Osteocyte (in vitro differentiated cells): ENCODE data around the gene ETV6. TPM values are rescaled to one million over a fixed set of nuclear protein-coding genes. Genes with fewer than 3 reads are reported as not detected.
"Not testable (repeated sequence)": the region's sequence is repeated elsewhere in the genome, so short reads cannot be mapped to it uniquely, and the experiment has no call there.

Experiments used
- DNase-seq: peaks from one replicate; pipeline ENCODE4 v3.0.0; 2021; ENCODE audit warnings: mixed read lengths; ENCODE audit not compliant: unreplicated experiment; ENCODE audit errors: extremely low spot score
- H3K27ac Mint-ChIP-seq: one replicate; pipeline ENCODE4 v1.8.0; 2021; ENCODE audit warnings: mild to moderate bottlenecking, mixed read lengths; ENCODE audit not compliant: unreplicated experiment
- H3K27me3 Mint-ChIP-seq: one replicate; pipeline ENCODE4 v1.8.0; 2021; ENCODE audit warnings: mixed read lengths; ENCODE audit not compliant: unreplicated experiment
- H3K36me3 Mint-ChIP-seq: one replicate; pipeline ENCODE4 v1.8.0; 2021; ENCODE audit warnings: mixed read lengths; ENCODE audit not compliant: unreplicated experiment
- H3K4me1 Mint-ChIP-seq: one replicate; pipeline ENCODE4 v1.8.0; 2021; ENCODE audit warnings: mixed read lengths; ENCODE audit not compliant: unreplicated experiment
- H3K4me3 Mint-ChIP-seq: one replicate; pipeline ENCODE4 v1.8.0; 2021; ENCODE audit warnings: mild to moderate bottlenecking, moderate library complexity, mixed read lengths; ENCODE audit not compliant: unreplicated experiment
- H3K9me3 Mint-ChIP-seq: one replicate; pipeline ENCODE4 v1.8.0; 2021; ENCODE audit warnings: mixed read lengths; ENCODE audit not compliant: unreplicated experiment
- CTCF ChIP-seq: fragments of 200-600 bp; sonication (generic); IDR thresholded peaks from 2 replicates; pipeline ENCODE4 v1.5.0; 2021; ENCODE audit warnings: antibody characterized with exemption, mild to moderate bottlenecking, moderate library complexity
- total RNA-seq: library from RNA; stranded (reverse); gene quantifications from 2 replicates; pipeline ENCODE4 v1.2.1, GENCODE V29; 2021

The ETV6 gene
- total RNA-seq, 1 donor from 2014 or later: 24.4 TPM

DNA sequence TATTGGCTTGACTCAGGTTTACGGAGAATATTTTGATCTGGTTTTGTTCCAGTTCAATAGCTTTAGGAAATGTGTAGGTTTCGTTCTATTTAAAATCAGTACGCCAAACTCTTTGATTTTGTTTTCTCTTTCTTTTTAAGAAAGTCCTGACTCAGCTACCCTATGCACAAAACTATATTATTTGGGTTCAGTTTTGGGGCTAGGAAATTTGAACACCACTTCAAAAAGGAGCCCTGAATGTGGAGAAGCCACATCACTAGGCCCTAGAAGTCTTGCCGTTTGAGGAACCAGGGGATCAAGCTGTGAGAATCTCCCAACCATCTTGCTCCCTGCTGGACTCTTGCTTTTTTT, 253.0 kb downstream of the ETV6 start:
- H3K4me3 Mint-ChIP-seq: no peak overlapping the region
- H3K4me1 Mint-ChIP-seq: peaks cover 6% of the 10 kb centered on the region
- H3K9me3 Mint-ChIP-seq: peaks cover under 1% of the 10 kb centered on the region
- no peak for TF ChIP-seq CTCF
- no peaks in the 10 kb centered on the region for H3K36me3 Mint-ChIP-seq
- H3K27ac Mint-ChIP-seq: no peak overlapping the region
- DNase-seq: no peak
- no peaks in the 10 kb centered on the region for H3K27me3 Mint-ChIP-seq

DNA sequence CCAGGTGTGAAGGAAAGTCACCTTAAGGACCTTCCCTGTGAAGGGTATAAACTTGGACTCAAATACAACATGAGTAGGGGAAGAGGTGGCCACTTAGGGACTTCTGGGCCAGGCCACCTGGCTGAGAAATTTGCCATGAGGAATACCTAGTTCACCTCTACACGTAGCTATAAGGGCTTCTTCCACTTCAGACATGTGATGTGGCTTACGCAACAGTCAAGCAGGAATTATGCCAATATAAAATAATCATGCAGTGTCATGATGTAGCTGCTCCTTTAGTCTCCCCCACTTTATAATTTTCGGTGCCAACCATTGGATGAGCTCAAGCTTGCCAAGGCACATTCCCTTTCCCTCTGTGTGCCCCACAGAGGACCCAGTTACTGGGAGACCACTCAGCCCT, 254.7 kb downstream of the ETV6 start:
- Mint-ChIP-seq H3K27ac (no peak overlapping the region), H3K9me3 (peaks cover 10% of the 10 kb centered on the region), H3K27me3 (no peaks in the 10 kb centered on the region), H3K36me3 (peaks cover 3% of the 10 kb centered on the region), H3K4me3 (no peak overlapping the region), H3K4me1 (peaks cover 6% of the 10 kb centered on the region)
- no peak for TF ChIP-seq CTCF
- no peak for DNase-seq

DNA sequence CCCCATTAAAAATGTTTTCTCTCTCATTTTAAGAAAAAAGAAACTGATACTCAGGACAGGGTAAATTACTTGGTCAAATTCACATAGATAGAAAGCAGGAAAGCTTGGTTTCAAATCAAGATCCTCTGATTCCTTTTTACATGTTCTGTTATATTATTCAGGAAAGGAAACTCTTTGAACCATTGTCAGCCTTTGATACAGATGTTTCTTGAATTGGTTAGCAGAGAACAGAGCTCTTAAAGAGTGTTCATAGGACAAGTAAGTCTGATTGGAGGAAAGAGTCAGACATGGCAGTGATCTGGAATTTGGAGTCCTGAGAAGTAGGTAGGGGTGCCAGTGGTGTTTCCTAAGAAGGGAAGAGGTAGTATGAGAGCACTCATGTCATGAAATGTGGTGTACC, 256.1 kb downstream of the ETV6 start:
- H3K4me3 Mint-ChIP-seq: no peak overlapping the region
- no peaks in the 10 kb centered on the region for H3K27me3 Mint-ChIP-seq
- peaks cover 14% of the 10 kb centered on the region for H3K9me3 Mint-ChIP-seq
- H3K27ac Mint-ChIP-seq: no peak overlapping the region
- TF ChIP-seq CTCF: no peak
- H3K4me1 Mint-ChIP-seq: peaks cover 6% of the 10 kb centered on the region
- no peak for DNase-seq
- H3K36me3 Mint-ChIP-seq: peaks cover 3% of the 10 kb centered on the region

- Mint-ChIP-seq H3K9me3 (peaks cover 15% of the 10 kb centered on the region), H3K36me3 (peaks cover 3% of the 10 kb centered on the region), H3K27ac (peak overlapping the region; percentile 20), H3K27me3 (no peaks in the 10 kb centered on the region), H3K4me1 (peaks cover 6% of the 10 kb centered on the region), H3K4me3 (no peak overlapping the region)
- DNase-seq: no peak
- TF ChIP-seq CTCF: no peak
Measured at GRCh38 chr12:11906286-11906935, 256.9 kb downstream of the ETV6 start.

GRCh38 chr12:11907625-11908024, 258.2 kb downstream of the ETV6 start:
- H3K4me1 Mint-ChIP-seq: peaks cover 6% of the 10 kb centered on the region
- peaks cover 21% of the 10 kb centered on the region for H3K9me3 Mint-ChIP-seq
- peaks cover 7% of the 10 kb centered on the region for H3K27me3 Mint-ChIP-seq
- DNase-seq: no peak
- TF ChIP-seq CTCF: no peak
- H3K36me3 Mint-ChIP-seq: peaks cover 3% of the 10 kb centered on the region
- H3K27ac Mint-ChIP-seq: no peak overlapping the region
- no peak overlapping the region for H3K4me3 Mint-ChIP-seq

DNA sequence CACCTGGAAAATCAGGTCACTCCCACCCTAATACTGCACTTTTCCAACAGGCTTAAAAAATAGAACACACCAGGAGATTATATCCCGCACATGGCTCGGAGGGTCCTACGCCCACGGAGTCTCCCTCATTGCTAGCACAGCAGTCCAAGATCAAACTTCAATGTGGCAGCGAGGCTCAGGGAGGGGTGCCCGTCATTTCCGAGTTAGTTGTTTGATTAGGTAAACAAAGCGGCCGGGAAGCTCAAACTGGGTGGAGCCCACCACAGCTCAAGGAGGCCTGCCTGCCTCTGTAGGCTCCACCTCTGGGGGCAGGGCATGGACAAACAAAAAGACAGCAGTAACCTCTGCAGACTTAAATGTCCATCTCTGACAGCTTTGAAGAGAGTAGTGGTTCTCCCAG, 259.9 kb downstream of the ETV6 start:
- peaks cover 21% of the 10 kb centered on the region for H3K9me3 Mint-ChIP-seq
- H3K36me3 Mint-ChIP-seq, DNase-seq, H3K4me1 Mint-ChIP-seq, H3K27me3 Mint-ChIP-seq, H3K4me3 Mint-ChIP-seq, H3K27ac Mint-ChIP-seq: not testable (repeated sequence)
